HG03280 (cell line): ENCODE results near the gene TBCA.

ENCODE experiments used
- ATAC-seq: cut with Tn5 transposase; IDR thresholded peaks from one replicate; pipeline ENCODE4 v1.9.1; 2021; ENCODE audit warnings: mild to moderate bottlenecking, moderate library complexity; ENCODE audit not compliant: unreplicated experiment

The TBCA gene

DNA sequence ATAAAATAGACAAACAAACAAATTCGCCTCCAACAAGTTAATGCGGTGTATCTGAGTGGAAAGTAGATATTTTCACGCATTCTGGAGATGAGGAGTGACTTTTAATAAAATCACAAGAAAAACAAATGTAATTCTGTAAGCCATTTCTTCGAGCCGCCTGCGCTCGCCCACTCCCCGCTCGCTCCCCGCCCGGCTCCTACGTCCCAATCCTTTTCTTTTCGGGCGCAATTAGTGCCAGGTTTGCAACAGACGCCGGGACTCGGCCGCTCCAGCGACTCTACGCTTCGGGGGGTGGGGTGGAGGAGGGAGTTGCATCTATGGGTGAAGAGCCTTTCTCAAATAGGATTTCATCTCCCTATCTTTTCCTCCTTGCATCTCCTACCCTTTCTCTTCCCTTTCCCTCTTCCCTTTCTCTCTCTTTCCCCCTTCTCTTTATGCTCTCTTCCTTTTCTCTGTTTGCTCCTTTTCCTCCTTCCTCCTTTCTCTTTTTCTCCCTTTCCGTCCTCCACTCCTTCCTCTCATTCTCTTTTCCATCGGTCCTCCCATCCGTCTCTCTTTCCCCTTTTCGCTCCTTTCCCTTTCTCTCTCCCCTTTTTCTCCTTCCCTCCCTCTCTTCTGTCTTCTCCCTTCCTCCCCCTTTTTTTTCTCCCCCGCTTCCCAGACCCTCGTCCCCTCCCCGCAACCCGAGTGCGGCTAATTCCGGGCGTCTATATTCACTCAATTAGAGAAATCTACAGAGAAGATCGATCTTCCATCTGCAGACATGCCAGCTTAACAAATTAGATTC, 131.6 kb downstream of the TBCA start:
- no peak for ATAC-seq

- ATAC-seq, result no peak
Observed at GRCh38 chr5:77643654-77644370, 132.3 kb downstream of the TBCA start.

DNA sequence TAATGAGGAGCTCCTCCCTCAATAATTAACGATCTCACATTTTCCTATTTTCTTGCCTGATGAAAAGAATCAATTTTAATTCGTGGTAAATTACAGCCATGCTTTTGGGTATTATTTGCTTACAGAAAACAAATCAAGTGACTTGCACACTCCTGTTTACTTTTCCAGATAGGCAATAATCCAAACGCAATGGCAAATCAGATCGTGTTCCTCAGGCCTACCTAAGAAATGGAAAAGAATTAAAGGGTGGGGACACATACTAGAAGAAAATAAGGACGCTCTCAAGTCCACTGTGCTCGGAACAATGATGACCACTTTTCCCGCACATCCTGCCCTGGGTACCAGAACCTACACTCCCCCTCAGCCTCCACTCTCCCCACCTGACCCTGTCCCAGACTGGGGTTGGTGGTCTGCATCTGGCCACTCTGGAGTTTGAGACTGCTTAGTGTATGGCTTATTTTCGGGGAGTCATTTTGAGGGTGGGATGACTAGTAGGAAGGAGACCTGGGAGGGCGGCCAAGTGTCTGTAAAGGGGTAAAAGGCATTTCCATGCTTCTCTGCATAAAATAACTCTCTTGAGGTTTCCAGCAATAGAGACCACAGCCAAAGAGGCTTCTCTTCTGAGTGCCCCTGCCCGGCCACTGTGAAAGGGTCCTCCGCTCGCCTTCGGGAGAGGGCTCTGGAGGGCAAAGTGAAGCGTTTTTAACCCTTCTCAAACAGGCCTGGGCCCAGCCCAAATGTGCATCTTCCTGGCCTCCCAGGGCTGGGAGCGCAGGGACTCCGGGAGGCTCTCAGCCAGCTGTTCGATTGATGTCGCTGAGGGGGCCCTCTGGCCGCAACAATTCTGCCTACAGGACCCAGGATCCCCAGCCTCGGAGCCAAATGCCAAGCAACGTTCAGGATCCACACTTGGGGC, 133.1 kb downstream of the TBCA start:
- no peak for ATAC-seq

GRCh38 chr5:77641963-77642737, 134.0 kb downstream of the TBCA start:
- no peak for ATAC-seq

- no peak for ATAC-seq
Observed at GRCh38 chr5:77641397-77641943, 134.7 kb downstream of the TBCA start.
